Neural cell (in vitro differentiated cells): Measurements from ENCODE around the gene GTF2A1.

ENCODE experiments used
- CTCF ChIP-seq: fragments of 450-650 bp; IDR thresholded peaks from 2 replicates; pipeline ENCODE4 v1.5.1; 2014; ENCODE audit warnings: antibody characterized with exemption, mild to moderate bottlenecking, moderate library complexity; ENCODE audit not compliant: poor library complexity, severe bottlenecking
- EP300 ChIP-seq: fragments of 450-650 bp; conservative IDR thresholded peaks from 2 replicates; pipeline ENCODE4 v1.6.1; 2014; ENCODE audit warnings: antibody characterized with exemption, mild to moderate bottlenecking, moderate library complexity; ENCODE audit not compliant: poor library complexity, severe bottlenecking
- EZH2 ChIP-seq: fragments of 200-600, 300-800 bp; shearing (Covaris generic), sonication (generic); IDR thresholded peaks from 2 replicates; pipeline ENCODE4 v1.6.1; 2014; ENCODE audit warnings: antibody characterized with exemption, low read length, borderline replicate concordance, mild to moderate bottlenecking; ENCODE audit not compliant: insufficient read depth, poor library complexity, severe bottlenecking
- MXI1 ChIP-seq: fragments of 450-650 bp; conservative IDR thresholded peaks from 2 replicates; pipeline ENCODE4 v1.6.1; 2014; ENCODE audit warnings: antibody characterized with exemption, mild to moderate bottlenecking; ENCODE audit not compliant: poor library complexity, severe bottlenecking
- POLR2AphosphoS5 ChIP-seq: IDR thresholded peaks from 2 replicates; pipeline ENCODE4 v1.6.1; 2012
- RAD21 ChIP-seq: fragments of 450-650 bp; conservative IDR thresholded peaks from 2 replicates; pipeline ENCODE4 v1.6.1; 2014; ENCODE audit warnings: antibody characterized with exemption, mild to moderate bottlenecking, moderate library complexity
- REST ChIP-seq: IDR thresholded peaks from 2 replicates; pipeline ENCODE4 v1.6.1; 2012; ENCODE audit warnings: borderline replicate concordance
- SMC3 ChIP-seq: fragments of 450-650 bp; conservative IDR thresholded peaks from 2 replicates; pipeline ENCODE4 v1.6.1; 2014; ENCODE audit warnings: antibody characterized with exemption, mild to moderate bottlenecking, moderate library complexity; ENCODE audit not compliant: poor library complexity
- TAF1 ChIP-seq: IDR thresholded peaks from 2 replicates; pipeline ENCODE4 v1.6.1; 2012; ENCODE audit warnings: low read depth

GRCh38 chr14:81165188-81165587, 55.6 kb downstream of the GTF2A1 start:
- TF ChIP-seq CTCF, result no peak
- TF ChIP-seq EZH2, result no peak
- TF ChIP-seq RAD21, result no peak
- no peak for TF ChIP-seq EP300
- TF ChIP-seq REST, result no peak
- no peak for TF ChIP-seq POLR2AphosphoS5
- no peak for TF ChIP-seq MXI1
- TF ChIP-seq TAF1, result no peak
- TF ChIP-seq SMC3, result no peak
